ENCODE measurements around the gene METAP1D.

METAP1D gene

GRCh38 chr2:172102391-172103359 lies 102.9 kb downstream of the METAP1D start, which contains the start of gene DLX2:
Gene DLX2 (minus strand): TSS chr2:172102900. CDS start chr2:172102538, 362 bp downstream.
- TF ChIP-seq, protein P1, sequence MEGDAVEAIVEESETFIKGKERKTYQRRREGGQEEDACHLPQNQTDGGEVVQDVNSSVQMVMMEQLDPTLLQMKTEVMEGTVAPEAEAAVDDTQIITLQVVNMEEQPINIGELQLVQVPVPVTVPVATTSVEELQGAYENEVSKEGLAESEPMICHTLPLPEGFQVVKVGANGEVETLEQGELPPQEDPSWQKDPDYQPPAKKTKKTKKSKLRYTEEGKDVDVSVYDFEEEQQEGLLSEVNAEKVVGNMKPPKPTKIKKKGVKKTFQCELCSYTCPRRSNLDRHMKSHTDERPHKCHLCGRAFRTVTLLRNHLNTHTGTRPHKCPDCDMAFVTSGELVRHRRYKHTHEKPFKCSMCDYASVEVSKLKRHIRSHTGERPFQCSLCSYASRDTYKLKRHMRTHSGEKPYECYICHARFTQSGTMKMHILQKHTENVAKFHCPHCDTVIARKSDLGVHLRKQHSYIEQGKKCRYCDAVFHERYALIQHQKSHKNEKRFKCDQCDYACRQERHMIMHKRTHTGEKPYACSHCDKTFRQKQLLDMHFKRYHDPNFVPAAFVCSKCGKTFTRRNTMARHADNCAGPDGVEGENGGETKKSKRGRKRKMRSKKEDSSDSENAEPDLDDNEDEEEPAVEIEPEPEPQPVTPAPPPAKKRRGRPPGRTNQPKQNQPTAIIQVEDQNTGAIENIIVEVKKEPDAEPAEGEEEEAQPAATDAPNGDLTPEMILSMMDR (IDR thresholded peaks at IDR 0.05; ENCODE audit: insufficient read depth, low read depth, low read length, missing control alignments): no peak
- peak; percentile 90 for DNase-seq (ENCODE audit: low read depth)
- peak within 1 kb of the TSS; percentile 57 for H3K4me3 ChIP-seq (ENCODE audit: low read length)

DNA sequence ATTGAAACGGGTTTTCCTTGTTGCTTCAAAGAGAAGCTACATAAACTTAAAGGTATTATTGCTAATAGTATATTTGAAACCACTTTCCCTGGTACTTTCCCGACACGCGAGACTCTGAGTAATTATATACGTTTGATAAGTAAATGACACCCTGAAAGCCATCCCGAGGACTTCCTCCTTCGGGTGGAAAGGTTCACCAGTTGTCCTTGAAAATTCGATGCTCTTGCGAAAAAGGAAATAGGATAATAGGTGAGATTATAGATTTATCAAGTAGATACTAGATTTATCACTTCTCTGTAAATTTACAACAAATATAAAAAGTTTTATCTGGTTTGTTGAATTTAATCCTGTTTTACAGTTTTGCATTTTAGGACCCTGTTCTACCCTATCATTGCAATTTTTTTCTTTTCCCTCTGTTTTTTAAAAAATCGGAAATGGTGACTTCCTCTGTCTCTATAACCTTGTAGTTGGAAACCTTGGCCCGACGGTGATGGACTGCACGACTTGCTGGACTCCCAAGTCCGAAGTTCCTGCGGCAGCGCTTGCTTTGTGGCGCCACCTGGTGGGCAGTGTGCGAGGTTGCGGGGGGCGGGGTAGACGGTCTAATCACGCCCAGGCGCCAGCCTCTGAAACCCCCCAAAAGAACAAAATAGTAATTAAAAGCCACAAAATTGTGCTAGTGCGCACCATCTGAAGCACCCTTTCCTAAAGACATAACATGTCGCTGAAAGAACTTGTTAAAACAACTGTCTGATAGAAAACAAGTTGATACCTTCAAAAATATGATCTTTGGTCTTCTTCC lies 103.9 kb downstream of the METAP1D start:
- DNase-seq (ENCODE audit: low read depth): peak; percentile 84
- H3K4me3 ChIP-seq (ENCODE audit: low read length): peak overlapping the region; percentile 57
- TF ChIP-seq, protein P1 (IDR thresholded peaks at IDR 0.05; ENCODE audit: insufficient read depth, low read depth, low read length, missing control alignments): peak; percentile 89

- H3K4me3 ChIP-seq (ENCODE audit: low read length): peak overlapping the region; percentile 25
- no peak for DNase-seq (ENCODE audit: low read depth)
- TF ChIP-seq, protein P1 (IDR thresholded peaks at IDR 0.05; ENCODE audit: insufficient read depth, low read depth, low read length, missing control alignments): no peak
Observed at GRCh38 chr2:172105471-172106107, 105.8 kb downstream of the METAP1D start.

DNA sequence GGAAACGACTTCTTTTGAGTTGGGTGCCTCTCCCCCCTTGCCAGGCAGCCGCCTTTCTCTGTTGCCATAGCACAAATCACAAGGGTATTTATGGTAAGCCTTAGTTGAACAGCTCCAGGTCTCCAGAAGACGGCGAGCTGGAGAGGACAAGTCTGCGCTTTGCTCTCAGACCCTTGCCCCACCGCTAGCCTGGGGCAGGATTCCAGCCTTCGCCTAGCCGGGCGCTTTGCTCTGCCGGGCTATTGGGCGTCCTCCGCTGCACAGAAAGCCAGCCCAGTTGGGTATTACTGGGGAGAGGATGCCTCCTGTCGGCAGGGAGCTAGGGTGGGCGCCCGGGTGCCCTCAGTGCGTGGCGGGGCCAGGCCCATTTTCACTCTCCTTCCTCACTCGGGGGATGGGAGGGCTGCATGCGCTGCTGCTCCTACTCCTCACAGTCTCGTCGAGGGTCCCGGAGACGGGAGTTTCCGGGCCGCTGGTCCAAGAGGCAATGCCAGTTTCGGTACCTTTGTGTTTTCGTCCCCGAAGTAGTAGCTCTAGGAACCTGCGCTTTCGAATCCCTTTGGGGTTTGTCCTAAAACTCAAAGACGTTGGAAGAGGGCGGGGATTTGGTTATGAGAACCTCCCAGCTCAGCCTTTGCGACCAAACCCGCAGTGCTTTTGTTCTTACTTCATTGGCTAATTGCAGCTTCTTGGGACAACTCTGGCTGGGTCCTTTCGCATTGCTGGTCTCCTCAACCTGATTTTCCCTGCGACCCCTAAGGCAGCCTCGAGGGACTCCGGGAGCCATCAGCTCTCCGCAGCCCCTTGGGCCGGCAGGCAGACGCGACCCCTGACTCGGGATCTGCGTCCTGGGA lies 106.6 kb downstream of the METAP1D start:
- DNase-seq (ENCODE audit: low read depth): peak; percentile 50
- TF ChIP-seq, protein P1 (IDR thresholded peaks at IDR 0.05; ENCODE audit: insufficient read depth, low read depth, low read length, missing control alignments): peak; percentile 40
- H3K4me3 ChIP-seq (ENCODE audit: low read length): peak overlapping the region; percentile 25

- TF ChIP-seq, protein P1 (IDR thresholded peaks at IDR 0.05; ENCODE audit: insufficient read depth, low read depth, low read length, missing control alignments): no peak
- H3K4me3 ChIP-seq (ENCODE audit: low read length): no peak overlapping the region
- DNase-seq (ENCODE audit: low read depth): no peak
Observed at GRCh38 chr2:172107690-172108586, 108.2 kb downstream of the METAP1D start.
